ENCODE measurements around the gene TMCO4.

GRCh38 chr1:19765623-19766022, 34.1 kb downstream of the TMCO4 start:
- TF ChIP-seq CTCF (IDR thresholded peaks at IDR 0.05), result no peak
- no peak for TF ChIP-seq POLR2AphosphoS5 (IDR thresholded peaks at IDR 0.05)

All from sigmoid colon (tissue), 4 donors.